Tibial nerve (tissue), 4 donors: ENCODE measurements around the gene CDH4. TPM values are rescaled to one million over a fixed set of nuclear protein-coding genes. Genes with fewer than 3 reads are reported as not detected.

Experiments
- DNase-seq, 2 donors: peaks; one replicate each; pipeline ENCODE4 v3.0.0-alpha.2; 2019; ENCODE audit warnings: low spot score in 2 of 2
- H3K27ac ChIP-seq, 4 donors: fragments of 200-600 bp; sonication (generic) in 3 of 4; one replicate each; pipeline ENCODE4 v1.5.1; 2017 to 2019; ENCODE audit warnings: mild to moderate bottlenecking in 1 of 4
- H3K27me3 ChIP-seq, 2 donors: fragments of 200-600 bp; sonication (generic) in 1 of 2; one replicate each; pipeline versions ENCODE4 v1.5.1 to v1.6.0; 2017 to 2019
- H3K36me3 ChIP-seq, 3 donors: fragments of 200-600 bp; sonication (generic); one replicate each; pipeline ENCODE4 v1.5.1; 2018 to 2019
- H3K4me1 ChIP-seq, 4 donors: fragments of 200-600 bp; sonication (generic) in 3 of 4; one replicate each; pipeline ENCODE4 v1.5.1; 2017 to 2019
- H3K4me3 ChIP-seq, 4 donors: fragments of 200-600 bp; sonication (generic) in 3 of 4; one replicate each; pipeline ENCODE4 v1.5.1; 2017 to 2019; ENCODE audit warnings: mild to moderate bottlenecking in 1 of 4, moderate library complexity in 1 of 4
- H3K9me3 ChIP-seq, 4 donors: fragments of 200-600 bp; sonication (generic) in 3 of 4; one replicate each; pipeline ENCODE4 v1.5.1; 2017 to 2019
- CTCF ChIP-seq, 5 experiments: fragments of 200-600 bp in 3 of 5; fragments of 450-650 bp in 2 of 5; sonication (generic) in 3 of 5; IDR thresholded peaks; one replicate each; pipeline ENCODE4 v1.5.1; 2016 to 2019; ENCODE audit warnings: antibody characterized with exemption in 5 of 5, mild to moderate bottlenecking in 3 of 5, moderate library complexity in 2 of 5
- EP300 ChIP-seq, 2 donors: sonication (generic); formaldehyde crosslinking; IDR thresholded peaks; one replicate each; pipeline ENCODE4 v1.6.1; 2017; ENCODE audit warnings: antibody characterized with exemption in 2 of 2, mild to moderate bottlenecking in 1 of 2
- POLR2A ChIP-seq, 2 donors: fragments of 450-650 bp; IDR thresholded peaks; one replicate each; pipeline ENCODE4 v1.6.1; 2017; ENCODE audit warnings: antibody characterized with exemption in 2 of 2, mild to moderate bottlenecking in 2 of 2, moderate library complexity in 2 of 2
- WGBS, 2 donors: methylation state at CpG; one replicate each; pipeline ENCODE4 v1.1.5; 2018; 5-methylcytosine and 5-hydroxymethylcytosine counted together
- total RNA-seq, 4 donors: library from RNA; depleted of rRNA; stranded (reverse); fragments of >200 nt; gene quantifications; one replicate each; pipeline ENCODE4 v1.1.0, GENCODE V29; 2016

Gene CDH4
- total RNA-seq, 4 donors from 2014 or later, result 0.78 to 2.3 (median 1.0) TPM

GRCh38 chr20:61730631-61731362 is 478.7 kb downstream of the CDH4 start:
- H3K9me3 ChIP-seq, result no peaks in the 10 kb centered on the region
- 79 to 82% methylated on average over 20 of the region's 21 CpGs for WGBS, 2 donors
- no peak overlapping the region for H3K4me3 ChIP-seq
- no peaks in the 10 kb centered on the region for H3K36me3 ChIP-seq
- TF ChIP-seq EP300 (IDR thresholded peaks at IDR 0.05) (no peak), CTCF (IDR thresholded peaks at IDR 0.05) (no peak), POLR2A (IDR thresholded peaks at IDR 0.05) (no peak)
- H3K27ac ChIP-seq, result no peak overlapping the region
- H3K4me1 ChIP-seq, result no peaks in the 10 kb centered on the region
- DNase-seq, result no peak
- H3K27me3 ChIP-seq, result no peaks in the 10 kb centered on the region

- Histone ChIP-seq H3K9me3 (no peaks in the 10 kb centered on the region), H3K27ac (no peak overlapping the region), H3K36me3 (no peaks in the 10 kb centered on the region), H3K4me1 (no peaks in the 10 kb centered on the region), H3K27me3 (no peaks in the 10 kb centered on the region), H3K4me3 (no peak overlapping the region)
- TF ChIP-seq CTCF (IDR thresholded peaks at IDR 0.05) (no peak), EP300 (IDR thresholded peaks at IDR 0.05) (no peak), POLR2A (IDR thresholded peaks at IDR 0.05) (no peak)
- 81 to 84% methylated on average over 15 to 18 of the region's 22 CpGs for WGBS, 2 donors
- DNase-seq, result no peak
Observed at GRCh38 chr20:61731363-61732181, 479.5 kb downstream of the CDH4 start.

GRCh38 chr20:61732511-61733210 is 480.6 kb downstream of the CDH4 start:
- no peaks in the 10 kb centered on the region for H3K9me3 ChIP-seq
- no peaks in the 10 kb centered on the region for H3K27me3 ChIP-seq
- 85 to 88% methylated on average over 17 to 19 of the region's 19 CpGs for WGBS, 2 donors
- no peaks in the 10 kb centered on the region for H3K4me1 ChIP-seq
- TF ChIP-seq POLR2A (IDR thresholded peaks at IDR 0.05), result no peak
- no peak for TF ChIP-seq CTCF (IDR thresholded peaks at IDR 0.05)
- TF ChIP-seq EP300 (IDR thresholded peaks at IDR 0.05), result no peak
- H3K36me3 ChIP-seq, result no peaks in the 10 kb centered on the region
- no peak overlapping the region for H3K27ac ChIP-seq
- no peak for DNase-seq
- H3K4me3 ChIP-seq, result no peak overlapping the region

- H3K9me3 ChIP-seq, result no peaks in the 10 kb centered on the region
- no peak overlapping the region for H3K4me3 ChIP-seq
- H3K27me3 ChIP-seq, result no peaks in the 10 kb centered on the region
- no peaks in the 10 kb centered on the region for H3K4me1 ChIP-seq
- H3K27ac ChIP-seq, result no peak overlapping the region
- DNase-seq, result no peak
- WGBS, 2 donors, result 77 to 86% methylated on average over 13 of the region's 13 CpGs
- TF ChIP-seq CTCF (IDR thresholded peaks at IDR 0.05) (no peak), EP300 (IDR thresholded peaks at IDR 0.05) (no peak), POLR2A (IDR thresholded peaks at IDR 0.05) (no peak)
- no peaks in the 10 kb centered on the region for H3K36me3 ChIP-seq
Observed at GRCh38 chr20:61733216-61733615, 481.2 kb downstream of the CDH4 start.
